ENCODE measurements around the gene TUB. TPM values are rescaled to one million over a fixed set of nuclear protein-coding genes. Genes with fewer than 3 reads are reported as not detected.

The TUB gene
- total RNA-seq, 4 donors from 2014 or later = 16.3 to 25.8 (median 22.7) TPM

GRCh38 chr11:8089791-8090510 is 8.9 kb downstream of the TUB start:
- DNase-seq = no peak
- no peak for TF ChIP-seq POLR2A (IDR thresholded peaks at IDR 0.05)
- TF ChIP-seq CTCF (IDR thresholded peaks at IDR 0.05) = no peak
- Histone ChIP-seq H3K27ac (no peak overlapping the region), H3K4me3 (replicated peaks in 1 of 3) (no peak overlapping the region), H3K36me3 (no peaks in the 10 kb centered on the region), H3K9me3 (no peaks in the 10 kb centered on the region), H3K27me3 (no peaks in the 10 kb centered on the region), H3K4me1 (peaks cover 0 to 7% of the 10 kb centered on the region in 2 donors)
- intact Hi-C loops (cut with DNase I) = loop anchor here (5.0 to 10.0 kb wide), 3 partner anchors 58 to 195 kb away; no protein-coding TSS in a partner anchor
- 98 to 100% methylated on average over 3 to 6 of the region's 17 CpGs for WGBS, 2 donors

- TF ChIP-seq CTCF (IDR thresholded peaks at IDR 0.05) (peak; percentile 37 to 56 (median 50)), POLR2A (IDR thresholded peaks at IDR 0.05) (no peak)
- no peaks in the 10 kb centered on the region for H3K4me1 ChIP-seq
- 59 to 66% methylated on average over 5 of the region's 5 CpGs for WGBS, 2 donors
- intact Hi-C loops (cut with DNase I) = loop anchor here (5.0 to 10.0 kb wide), 3 partner anchors 58 to 196 kb away; no protein-coding TSS in a partner anchor
- peak; percentile 45 to 49 for DNase-seq
- no peak overlapping the region for H3K4me3 ChIP-seq (replicated peaks in 1 of 3)
- H3K36me3 ChIP-seq = no peaks in the 10 kb centered on the region
- no peaks in the 10 kb centered on the region for H3K9me3 ChIP-seq
- no peak overlapping the region for H3K27ac ChIP-seq
- H3K27me3 ChIP-seq = no peaks in the 10 kb centered on the region
These were observed 9.7 kb downstream of the TUB start for GRCh38 chr11:8090756-8091155.

GRCh38 chr11:8091721-8092120 is 10.7 kb downstream of the TUB start:
- 88 to 96% methylated on average over 3 to 5 of the region's 5 CpGs for WGBS, 2 donors

GRCh38 chr11:8092587-8093424 is 11.8 kb downstream of the TUB start:
- Histone ChIP-seq H3K4me3 (replicated peaks in 1 of 3) (no peak overlapping the region), H3K27me3 (no peaks in the 10 kb centered on the region), H3K36me3 (no peaks in the 10 kb centered on the region), H3K9me3 (no peaks in the 10 kb centered on the region), H3K4me1 (no peaks in the 10 kb centered on the region), H3K27ac (no peak overlapping the region)
- TF ChIP-seq CTCF (IDR thresholded peaks at IDR 0.05) = peak; percentile 23 to 67 (median 52)
- TF ChIP-seq POLR2A (IDR thresholded peaks at IDR 0.05) = no peak
- DNase-seq = peak; percentile 72 to 75
- WGBS, 2 donors = 49 to 52% methylated on average over 11 of the region's 11 CpGs
- intact Hi-C loops (cut with DNase I) = loop anchor here (5.0 to 10.0 kb wide), 3 partner anchors 61 to 198 kb away; no protein-coding TSS in a partner anchor

More at GRCh38 chr11:8091721-8092120, 10.7 kb downstream of the TUB start:
- no peaks in the 10 kb centered on the region for H3K27me3 ChIP-seq
- no peak overlapping the region for H3K27ac ChIP-seq
- DNase-seq = no peak
- no peaks in the 10 kb centered on the region for H3K36me3 ChIP-seq
- no peak for TF ChIP-seq CTCF (IDR thresholded peaks at IDR 0.05)
- TF ChIP-seq POLR2A (IDR thresholded peaks at IDR 0.05) = no peak
- no peaks in the 10 kb centered on the region for H3K4me1 ChIP-seq
- no peak overlapping the region for H3K4me3 ChIP-seq (replicated peaks in 1 of 3)
- no peaks in the 10 kb centered on the region for H3K9me3 ChIP-seq
- intact Hi-C loops (cut with DNase I) = loop anchor here (5.0 to 10.0 kb wide), 3 partner anchors 59 to 197 kb away; no protein-coding TSS in a partner anchor
